H9 (cell line): ENCODE results near the gene DLG2. TPM values are rescaled to one million over a fixed set of nuclear protein-coding genes. Genes with fewer than 3 reads are reported as not detected.

Experiments used
- DNase-seq: peaks from one replicate; pipeline ENCODE4 v3.0.0-alpha.2; 2017
- H2AFZ ChIP-seq: one replicate; pipeline ENCODE4 v1.6.1; 2013; ENCODE audit warnings: mild to moderate bottlenecking, low read length, control low read depth, moderate library complexity
- H2AK5ac ChIP-seq: 2 replicates; pipeline ENCODE4 v1.6.1; 2013; ENCODE audit warnings: low read length, control low read depth, mixed read lengths; ENCODE audit not compliant: insufficient read length
- H2BK120ac ChIP-seq: one replicate; pipeline ENCODE4 v1.6.1; 2013; ENCODE audit warnings: low read depth, mild to moderate bottlenecking, low read length, control low read depth, inconsistent platforms; ENCODE audit not compliant: poor library complexity, severe bottlenecking
- H2BK12ac ChIP-seq: 2 replicates; pipeline ENCODE4 v1.6.1; 2013; ENCODE audit warnings: low read length, control low read depth, mixed read lengths, low read depth; ENCODE audit not compliant: insufficient read length
- H2BK15ac ChIP-seq: 2 replicates; pipeline ENCODE4 v1.6.1; 2013; ENCODE audit warnings: low read depth, low read length, control low read depth
- H2BK20ac ChIP-seq: one replicate; pipeline ENCODE4 v1.6.1; 2013; ENCODE audit warnings: low read depth, mild to moderate bottlenecking, low read length, control low read depth, inconsistent platforms; ENCODE audit not compliant: poor library complexity, severe bottlenecking
- H2BK5ac ChIP-seq: 2 replicates; pipeline ENCODE4 v1.6.1; 2013; ENCODE audit warnings: low read length, control low read depth, mixed read lengths; ENCODE audit not compliant: insufficient read length
- H3K14ac ChIP-seq: 2 replicates; pipeline ENCODE4 v1.6.1; 2013; ENCODE audit warnings: low read length, control low read depth; ENCODE audit not compliant: insufficient read depth
- H3K18ac ChIP-seq: 2 replicates; pipeline ENCODE4 v1.6.1; 2013; ENCODE audit warnings: low read depth, mild to moderate bottlenecking, mixed read lengths, low read length, control low read depth; ENCODE audit not compliant: insufficient read length
- H3K23ac ChIP-seq: 2 replicates; pipeline ENCODE4 v1.6.1; 2013; ENCODE audit warnings: low read length, control low read depth, mixed read lengths, low read depth; ENCODE audit not compliant: insufficient read length
- H3K23me2 ChIP-seq: 2 replicates; pipeline ENCODE4 v1.6.1; 2013; ENCODE audit warnings: low read depth, mild to moderate bottlenecking, mixed read lengths, low read length, control low read depth; ENCODE audit not compliant: insufficient read length, poor library complexity, severe bottlenecking
- H3K27ac ChIP-seq: 2 replicates; pipeline ENCODE4 v1.5.1; 2013; ENCODE audit warnings: low read length, control low read depth, mixed read lengths, low read depth; ENCODE audit not compliant: insufficient read length
- H3K27me3 ChIP-seq: 2 replicates; pipeline ENCODE4 v1.6.1; 2013; ENCODE audit warnings: low read length, control low read depth, inconsistent platforms; ENCODE audit not compliant: insufficient read depth
- H3K4ac ChIP-seq: 2 replicates; pipeline ENCODE4 v1.6.1; 2013; ENCODE audit warnings: low read depth, mild to moderate bottlenecking, control low read depth, inconsistent platforms, low read length, moderate library complexity
- H3K4me1 ChIP-seq: 2 replicates; pipeline ENCODE4 v1.6.1; 2013; ENCODE audit warnings: low read length, control low read depth, inconsistent platforms; ENCODE audit not compliant: insufficient read depth
- H3K4me2 ChIP-seq: 2 replicates; pipeline ENCODE4 v1.6.1; 2013; ENCODE audit warnings: low read length, control low read depth, mixed read lengths; ENCODE audit not compliant: insufficient read length, insufficient read depth
- H3K56ac ChIP-seq: 2 replicates; pipeline ENCODE4 v1.6.1; 2013; ENCODE audit warnings: low read depth, mild to moderate bottlenecking, mixed read lengths, low read length, control low read depth; ENCODE audit not compliant: insufficient read length
- H3K79me1 ChIP-seq: 2 replicates; pipeline ENCODE4 v1.6.1; 2013; ENCODE audit warnings: low read depth, mild to moderate bottlenecking, moderate library complexity, low read length, control low read depth, inconsistent platforms; ENCODE audit not compliant: insufficient read depth, poor library complexity, severe bottlenecking
- H3K79me2 ChIP-seq: 2 replicates; pipeline ENCODE4 v1.6.1; 2013; ENCODE audit warnings: low read length, control low read depth, inconsistent platforms; ENCODE audit not compliant: insufficient read depth
- H3K9ac ChIP-seq: 2 replicates; pipeline ENCODE4 v1.6.1; 2013; ENCODE audit warnings: low read length, control low read depth, mixed read lengths; ENCODE audit not compliant: insufficient read length; ENCODE audit errors: extremely low read depth
- H3K9me3 ChIP-seq: one replicate; pipeline ENCODE4 v1.6.1; 2013; ENCODE audit warnings: low read depth, low read length, inconsistent platforms; ENCODE audit not compliant: control insufficient read depth
- H3T11ph ChIP-seq: one replicate; pipeline ENCODE4 v1.6.1; 2013; ENCODE audit warnings: mild to moderate bottlenecking, low read length, control low read depth, inconsistent platforms
- H4K20me1 ChIP-seq: one replicate; pipeline ENCODE4 v1.6.1; 2013; ENCODE audit not compliant: control insufficient read depth, insufficient read length, insufficient read depth
- H4K5ac ChIP-seq: 2 replicates; pipeline ENCODE4 v1.6.1; 2013; ENCODE audit warnings: low read depth, mild to moderate bottlenecking, mixed read lengths, low read length, control low read depth; ENCODE audit not compliant: insufficient read length
- H4K8ac ChIP-seq: replicated peaks from 2 replicates; pipeline ENCODE4 v1.6.1; 2013; ENCODE audit warnings: low read length, control low read depth, mixed read lengths, low read depth; ENCODE audit not compliant: insufficient read length
- H4K91ac ChIP-seq: 2 replicates; pipeline ENCODE4 v1.6.1; 2013; ENCODE audit warnings: low read depth, mild to moderate bottlenecking, moderate library complexity, mixed read lengths, low read length, control low read depth; ENCODE audit not compliant: insufficient read length
- H3K27ac Mint-ChIP-seq, 3 experiments: 2 replicates in 2 of 3; 3 replicates in 1 of 3; pipeline ENCODE4 v1.8.0; 2020 to 2021; ENCODE audit warnings: mixed read lengths in 3 of 3, mild to moderate bottlenecking in 1 of 3, moderate library complexity in 1 of 3
- H3K27me3 Mint-ChIP-seq: 2 replicates; pipeline ENCODE4 v1.8.0; 2021; ENCODE audit warnings: low read depth, mild to moderate bottlenecking, moderate library complexity, mixed read lengths
- H3K36me3 Mint-ChIP-seq, 3 experiments: 2 replicates in 2 of 3; 3 replicates in 1 of 3; pipeline ENCODE4 v1.8.0; 2020 to 2021; ENCODE audit warnings: low read depth in 3 of 3, mixed read lengths in 3 of 3; ENCODE audit not compliant: insufficient read depth in 1 of 3
- H3K4me1 Mint-ChIP-seq, 2 experiments: 2 replicates each; pipeline ENCODE4 v1.8.0; 2020; ENCODE audit warnings: mixed read lengths in 2 of 2
- H3K4me3 Mint-ChIP-seq, 2 experiments: 2 replicates in 1 of 2; 3 replicates in 1 of 2; pipeline ENCODE4 v1.8.0; 2020 to 2021; ENCODE audit warnings: mild to moderate bottlenecking in 2 of 2, mixed read lengths in 2 of 2, moderate library complexity in 1 of 2
- H3K9me3 Mint-ChIP-seq, 2 experiments: 2 replicates in 1 of 2; 3 replicates in 1 of 2; pipeline ENCODE4 v1.8.0; 2020; ENCODE audit warnings: mild to moderate bottlenecking in 2 of 2, mixed read lengths in 2 of 2, moderate library complexity in 1 of 2
- CTCF ChIP-seq: fragments of 200-600 bp; sonication (generic); conservative IDR thresholded peaks from 3 replicates; pipeline ENCODE4 v1.8.0; 2021; ENCODE audit warnings: antibody characterized with exemption, mild to moderate bottlenecking
- WGBS: extraction: QIAGEN DNeasy Blood & Tissue Kit; methylation state at CpG from one replicate; pipeline ENCODE4 v1.1.7; 2013; ENCODE audit warnings: missing lambda C conversion rate, low lambda C conversion rate, mixed read lengths; ENCODE audit not compliant: insufficient read length; ENCODE audit errors: extremely low coverage; 5-methylcytosine and 5-hydroxymethylcytosine counted together
- total RNA-seq: library from RNA; stranded (reverse); gene quantifications from 2 replicates; pipeline ENCODE4 v1.2.1, GENCODE V29; 2021

Gene DLG2
- total RNA-seq, 1 experiment from 2014 or later, result 8.0 TPM

GRCh38 chr11:85438328-85438727, 188.8 kb downstream of the DLG2 start:
- peaks cover 6 to 33% (median 18%) of the 10 kb centered on the region in 3 experiments for H3K36me3 Mint-ChIP-seq
- Histone ChIP-seq H2BK12ac (no peak overlapping the region), H3K27ac (no peak overlapping the region), H4K5ac (no peak overlapping the region), H3K14ac (no peak overlapping the region), H3K79me2 (no peaks in the 10 kb centered on the region), H2BK120ac (no peak overlapping the region), H2AK5ac (no peak overlapping the region), H4K8ac (no peak overlapping the region), H2BK15ac (no peak overlapping the region), H3T11ph (no peak overlapping the region), H3K18ac (no peak overlapping the region), H3K4me1 (no peaks in the 10 kb centered on the region), H2BK5ac (no peak overlapping the region), H3K56ac (no peak overlapping the region), H3K9ac (no peak overlapping the region), H3K23me2 (no peaks in the 10 kb centered on the region), H3K4me2 (no peak overlapping the region), H3K4ac (no peak overlapping the region), H2AFZ (no peak overlapping the region), H2BK20ac (no peak overlapping the region), H3K79me1 (no peaks in the 10 kb centered on the region), H3K9me3 (no peaks in the 10 kb centered on the region), H4K20me1 (no peaks in the 10 kb centered on the region), H3K27me3 (no peaks in the 10 kb centered on the region), H4K91ac (no peak overlapping the region), H3K23ac (no peak overlapping the region)
- no peak overlapping the region for H3K4me3 Mint-ChIP-seq
- no peaks in the 10 kb centered on the region for H3K27me3 Mint-ChIP-seq
- TF ChIP-seq CTCF, result no peak
- no CpG with 5 or more reads among the region's 1 CpG for WGBS
- DNase-seq, result no peak
- H3K9me3 Mint-ChIP-seq, result peaks cover 33 to 35% of the 10 kb centered on the region in 2 experiments
- H3K27ac Mint-ChIP-seq, result no peak overlapping the region
- H3K4me1 Mint-ChIP-seq, result no peaks in the 10 kb centered on the region
